Activated CD4-positive, alpha-beta T cell treated with anti-CD3 and anti-CD28 coated beads, Interleukin-2, Interleukin-4, amounts not matched to agents 100 ng/mL and 50 ng/mL, durations not matched to agents 16 hours and 8 hours (primary cell): ENCODE results near the gene TNP1.

Experiments
- DNase-seq: peaks from one replicate; pipeline ENCODE4 v3.0.0-alpha.2; 2020; ENCODE audit warnings: low spot score

TNP1 gene

GRCh38 chr2:216838151-216838550 lies 21.7 kb downstream of the TNP1 start:
- DNase-seq = no peak

- DNase-seq = no peak
These were observed 22.1 kb downstream of the TNP1 start for GRCh38 chr2:216837740-216838139.

- DNase-seq = no peak
These were observed 26.8 kb downstream of the TNP1 start for GRCh38 chr2:216833061-216833460.

- DNase-seq = no peak
These were observed 29.5 kb downstream of the TNP1 start for GRCh38 chr2:216830346-216830745.

- no peak for DNase-seq
These were observed 30.3 kb downstream of the TNP1 start for GRCh38 chr2:216829533-216829932.

- no peak for DNase-seq
These were observed 32.7 kb downstream of the TNP1 start for GRCh38 chr2:216827073-216827720.

- DNase-seq = no peak
These were observed 37.4 kb downstream of the TNP1 start for GRCh38 chr2:216822470-216822869.

- no peak for DNase-seq
These were observed 39.2 kb downstream of the TNP1 start for GRCh38 chr2:216820709-216821108.

- no peak for DNase-seq
These were observed 40.1 kb downstream of the TNP1 start for GRCh38 chr2:216819766-216820165.

- DNase-seq = no peak
These were observed 40.8 kb downstream of the TNP1 start for GRCh38 chr2:216819055-216819454.

GRCh38 chr2:216810399-216811160 lies 49.3 kb downstream of the TNP1 start:
- DNase-seq = no peak
